NCI-H187 (cell line): Measurements from ENCODE around the gene ZBTB8OS.
"Not testable (repeated sequence)": the region's sequence is repeated elsewhere in the genome, so short reads cannot be mapped to it uniquely, and the experiment has no call there.

Source experiments
- DNase-seq, 2 experiments: peaks; one replicate each; lab custom pipeline; 2025; lab: John Stamatoyannopoulos, UW

The ZBTB8OS gene

GRCh38 chr1:32650248-32650751 is at the start of gene ZBTB8OS:
TSS of gene ZBTB8OS (minus strand) at chr1:32650550. CDS start at chr1:32650529, 21 bp downstream.
- peak; percentile 78 to 92 for DNase-seq

GRCh38 chr1:32696996-32697395 is 46.6 kb upstream of the ZBTB8OS start:
- DNase-seq, result not testable (repeated sequence)

GRCh38 chr1:32696041-32696440 is 45.7 kb upstream of the ZBTB8OS start:
- no peak for DNase-seq

- no peak for DNase-seq
Observed at GRCh38 chr1:32695098-32695904, 45.0 kb upstream of the ZBTB8OS start.

GRCh38 chr1:32693455-32694174 is 43.3 kb upstream of the ZBTB8OS start:
- no peak for DNase-seq

- no peak for DNase-seq
Observed at GRCh38 chr1:32686387-32686786, 36.0 kb upstream of the ZBTB8OS start.

- DNase-seq, result no peak
Observed at GRCh38 chr1:32685498-32685897, 35.1 kb upstream of the ZBTB8OS start.

GRCh38 chr1:32684167-32684811 is 33.9 kb upstream of the ZBTB8OS start:
- DNase-seq, result no peak

GRCh38 chr1:32683397-32683796 is 33.0 kb upstream of the ZBTB8OS start:
- DNase-seq, result no peak

GRCh38 chr1:32681999-32682398 is 31.6 kb upstream of the ZBTB8OS start:
- no peak for DNase-seq

GRCh38 chr1:32681509-32681908 is 31.2 kb upstream of the ZBTB8OS start:
- no peak for DNase-seq

- DNase-seq, result no peak
Observed at GRCh38 chr1:32680642-32681041, 30.3 kb upstream of the ZBTB8OS start.

GRCh38 chr1:32679993-32680392 is 29.6 kb upstream of the ZBTB8OS start:
- not testable (repeated sequence) for DNase-seq

- no peak for DNase-seq
Observed at GRCh38 chr1:32676945-32677344, 26.6 kb upstream of the ZBTB8OS start.

- DNase-seq, result not testable (repeated sequence)
Observed at GRCh38 chr1:32668716-32669115, 18.4 kb upstream of the ZBTB8OS start.

- no peak for DNase-seq
Observed at GRCh38 chr1:32666901-32667566, 16.7 kb upstream of the ZBTB8OS start.

- DNase-seq, result no peak
Observed at GRCh38 chr1:32665915-32666314, 15.6 kb upstream of the ZBTB8OS start.

GRCh38 chr1:32659581-32659980 is 9.2 kb upstream of the ZBTB8OS start:
- DNase-seq, result no peak

GRCh38 chr1:32652244-32652962 is 2.1 kb upstream of the ZBTB8OS start:
- DNase-seq, result no peak

GRCh38 chr1:32651461-32652073 is 1.2 kb upstream of the ZBTB8OS start:
- DNase-seq, result no peak
